Measurements from ENCODE around the gene NT5C1A. TPM values are rescaled to one million over a fixed set of nuclear protein-coding genes. Genes with fewer than 3 reads are reported as not detected.

NT5C1A gene
- total RNA-seq, 1 donor from 2014 or later: not detected

- intact Hi-C loops (cut with micrococcal nuclease): no loop called here
Measured at GRCh38 chr1:39613250-39613649, 58.7 kb downstream of the NT5C1A start.

DNA sequence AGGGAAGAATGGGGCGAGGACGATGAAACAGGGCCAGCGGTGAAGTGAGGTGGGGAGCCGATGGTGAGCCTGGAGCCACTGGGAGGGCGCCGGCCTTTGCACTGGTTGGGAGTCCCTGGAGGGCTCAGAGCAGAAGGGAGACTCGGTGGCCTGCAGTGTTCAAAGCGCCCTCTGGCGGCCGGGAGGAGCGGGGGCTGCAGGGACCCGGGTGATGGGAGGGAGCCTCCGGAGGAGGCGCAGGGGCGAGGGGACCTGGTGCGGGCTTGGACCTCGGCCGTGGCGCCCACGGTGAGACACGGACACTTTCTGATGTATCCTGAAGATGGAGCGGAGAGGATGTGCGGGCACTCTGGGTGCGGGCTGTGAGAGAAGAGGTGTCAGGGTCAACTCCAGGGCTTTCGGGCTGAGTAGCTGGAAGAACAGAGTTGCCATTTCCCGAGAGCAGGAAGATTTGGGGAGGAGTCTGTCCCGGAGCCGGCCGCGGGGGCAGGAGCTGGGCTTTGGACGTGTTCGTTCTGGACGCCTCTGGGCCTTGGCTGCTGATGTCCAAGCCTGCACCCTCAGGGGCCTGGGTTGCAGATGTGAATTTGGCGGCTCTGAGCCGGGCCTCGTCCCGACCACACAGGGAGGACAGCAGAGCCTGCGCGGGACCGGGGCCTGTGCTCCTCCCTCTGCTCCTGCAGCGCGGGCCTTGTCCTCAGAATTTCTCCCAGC lies 62.1 kb downstream of the NT5C1A start:
- intact Hi-C loops (cut with micrococcal nuclease): loop anchor here (10.0 kb wide), 1 partner anchor 185 kb away; no protein-coding TSS in a partner anchor

Other genes starting within 250 kb of the NT5C1A start
- not detected in 2 replicates for gene BMP8A, start 180.5 kb downstream of the NT5C1A start, total RNA-seq
- 211 and 215 TPM in 2 replicates for gene PABPC4, start 95.3 kb downstream of the NT5C1A start, total RNA-seq
- 0.11 and 0.14 TPM in 2 replicates for gene HEYL, start 32.5 kb downstream of the NT5C1A start, total RNA-seq
- 1.0 and 1.1 TPM in 2 replicates for gene HPCAL4, start 19.3 kb upstream of the NT5C1A start, total RNA-seq
- gene PPIE, start 66.8 kb upstream of the NT5C1A start, total RNA-seq: 63.4 and 65.6 TPM in 2 replicates
- gene OXCT2, start 99.2 kb upstream of the NT5C1A start, total RNA-seq: 0.66 and 0.68 TPM in 2 replicates
- 0.30 and 0.52 TPM in 2 replicates for gene BMP8B, start 116.8 kb upstream of the NT5C1A start, total RNA-seq
- gene TRIT1, start 211.4 kb upstream of the NT5C1A start, total RNA-seq: 18.3 and 18.7 TPM in 2 replicates
- gene MYCL, start 229.8 kb upstream of the NT5C1A start, total RNA-seq: 0.05 and 0.11 TPM in 2 replicates